Activated CD4-positive, alpha-beta T cell treated with anti-CD3 and anti-CD28 coated beads, Interleukin-2, amount 50 U/mL, for 1 hour (primary cell): Measurements from ENCODE around the gene ADGRG2.
"Not testable (repeated sequence)": the region's sequence is repeated elsewhere in the genome, so short reads cannot be mapped to it uniquely, and the experiment has no call there.

Experiments
- DNase-seq: peaks from one replicate; pipeline ENCODE4 v3.0.0-alpha.2; 2020

Gene ADGRG2

DNA sequence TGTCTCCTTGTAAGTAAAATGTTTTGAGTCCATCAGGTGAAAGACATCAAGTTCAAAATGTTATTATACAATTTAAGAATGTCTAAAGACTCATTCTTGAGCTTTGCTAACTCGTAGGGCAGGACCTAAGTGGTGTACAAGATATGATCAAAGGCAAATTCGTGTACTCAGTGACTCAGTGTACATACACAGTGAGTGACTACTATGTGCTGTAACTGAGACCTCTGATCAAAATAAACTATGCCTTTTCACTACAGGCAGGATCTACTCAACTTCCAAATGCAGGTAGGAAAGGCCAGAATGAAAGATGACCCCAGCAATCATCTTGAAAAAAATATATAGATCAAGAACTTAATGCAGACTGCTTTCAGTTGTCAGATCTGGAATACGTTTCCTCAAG is 49.9 kb downstream of the ADGRG2 start:
- no peak for DNase-seq

DNA sequence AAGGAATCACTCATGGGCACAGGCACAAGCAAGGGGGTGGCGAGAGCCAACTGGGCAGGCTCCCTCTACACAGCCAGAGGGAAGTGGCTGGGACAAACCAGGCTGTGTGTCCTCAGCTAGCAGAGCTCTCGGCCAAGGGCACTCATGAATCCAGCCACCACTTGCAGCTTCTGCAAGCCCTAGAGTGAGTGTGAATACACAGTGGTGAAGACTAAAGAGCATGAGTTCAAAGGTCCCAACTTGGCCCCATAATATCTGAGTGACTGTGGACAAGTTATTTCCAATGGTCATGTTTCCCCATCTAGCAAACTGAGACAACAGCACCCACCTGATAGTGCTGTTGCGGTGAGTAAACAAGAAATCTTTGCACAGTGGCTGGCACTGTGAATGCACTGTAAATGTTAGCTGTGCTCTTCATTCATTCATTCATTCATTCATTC is 51.7 kb downstream of the ADGRG2 start:
- no peak for DNase-seq

DNA sequence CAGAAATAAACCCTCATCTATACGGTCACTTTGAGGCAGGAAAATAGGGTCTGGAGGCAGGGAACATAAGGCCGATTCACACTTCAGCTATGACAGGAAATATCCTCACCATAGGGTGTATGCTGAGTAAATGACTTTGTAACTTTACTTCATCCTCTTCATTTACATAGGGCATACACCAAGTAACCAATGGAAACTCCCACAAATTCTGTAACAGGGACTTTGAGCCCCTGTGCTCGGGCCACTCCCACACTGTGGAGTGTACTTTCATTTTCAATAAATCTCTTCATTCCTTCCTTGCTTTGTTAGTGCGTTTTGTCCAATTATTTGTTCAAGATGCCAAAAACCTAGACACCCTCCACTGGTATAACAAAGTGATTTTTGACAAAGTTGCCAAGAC is 55.3 kb downstream of the ADGRG2 start:
- not testable (repeated sequence) for DNase-seq

DNA sequence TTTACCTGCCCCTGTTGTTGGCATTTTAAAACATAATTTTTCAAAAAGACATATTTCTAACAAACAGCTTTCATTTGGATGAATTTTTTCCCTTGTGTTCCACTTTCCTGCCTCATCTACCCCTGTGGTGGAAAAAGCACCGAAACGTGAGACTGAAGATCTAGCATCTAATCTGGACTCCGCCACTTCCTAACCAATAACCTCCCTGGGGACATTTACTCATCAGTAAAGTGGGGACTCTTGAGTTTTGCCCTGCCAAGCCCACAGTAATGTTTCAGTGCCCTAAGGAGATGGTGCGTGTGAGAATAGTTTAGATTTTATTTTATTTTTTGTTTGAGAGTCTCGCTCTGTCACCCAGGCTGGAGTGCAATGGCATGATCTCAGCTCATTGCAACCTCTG is 56.7 kb downstream of the ADGRG2 start:
- no peak for DNase-seq

DNA sequence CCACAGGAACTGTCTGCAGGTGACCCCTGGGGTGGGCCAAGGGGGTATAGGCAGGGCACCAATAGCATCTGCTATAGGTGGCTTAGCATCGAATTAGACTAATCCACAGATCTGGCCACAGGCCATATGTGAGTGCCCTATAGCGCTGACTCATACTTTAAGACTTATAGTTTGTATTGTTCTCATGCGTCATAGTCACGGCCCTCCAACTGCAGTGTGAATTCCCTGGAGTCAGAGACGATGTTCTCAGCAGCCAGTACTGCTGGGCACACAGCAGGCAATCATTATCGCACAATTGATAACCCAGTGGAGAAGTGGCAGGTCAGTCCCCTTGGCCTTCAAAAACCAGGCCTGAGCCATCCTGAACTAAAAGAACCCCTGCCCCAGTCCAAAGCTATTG is 58.1 kb downstream of the ADGRG2 start:
- DNase-seq: no peak

DNA sequence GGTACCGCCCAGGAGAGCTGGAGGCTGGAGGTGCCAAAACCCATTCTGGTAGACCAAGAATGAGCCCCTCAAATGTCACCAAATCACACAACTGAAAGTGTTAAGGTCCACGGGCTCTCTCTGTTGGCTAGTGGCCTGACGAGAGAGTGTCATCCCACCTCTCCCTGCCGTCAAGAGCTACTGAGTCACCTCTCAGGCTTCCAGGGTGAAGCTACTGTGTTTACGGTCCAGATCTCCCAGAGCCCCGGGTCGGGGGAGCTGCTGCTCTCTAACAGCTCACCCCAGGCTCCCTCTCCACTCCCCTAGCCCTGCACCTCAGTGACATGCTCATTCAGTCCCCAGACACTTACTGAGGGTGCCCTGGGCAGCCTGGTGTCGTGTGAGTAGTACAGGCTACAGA is 59.2 kb downstream of the ADGRG2 start:
- DNase-seq: no peak

DNA sequence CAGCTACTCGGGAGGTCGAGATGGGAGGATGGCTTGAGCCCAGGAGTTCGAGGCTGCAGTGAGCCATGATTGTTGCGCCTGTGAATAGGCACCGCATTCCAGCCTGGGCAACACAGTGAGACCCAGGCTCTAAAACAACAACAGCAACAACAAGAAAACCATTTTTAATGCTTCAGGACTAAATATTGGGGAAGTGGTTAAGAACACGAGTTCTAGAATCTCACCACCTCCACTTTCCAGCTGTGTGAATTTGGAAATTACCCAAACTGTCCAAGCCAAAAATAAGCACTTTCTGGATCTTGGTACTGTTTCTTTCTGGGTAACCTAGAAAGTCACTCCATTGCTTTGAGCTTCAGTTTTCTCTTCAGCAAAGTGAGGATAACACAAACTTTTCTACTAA is 63.2 kb downstream of the ADGRG2 start:
- DNase-seq: no peak

DNA sequence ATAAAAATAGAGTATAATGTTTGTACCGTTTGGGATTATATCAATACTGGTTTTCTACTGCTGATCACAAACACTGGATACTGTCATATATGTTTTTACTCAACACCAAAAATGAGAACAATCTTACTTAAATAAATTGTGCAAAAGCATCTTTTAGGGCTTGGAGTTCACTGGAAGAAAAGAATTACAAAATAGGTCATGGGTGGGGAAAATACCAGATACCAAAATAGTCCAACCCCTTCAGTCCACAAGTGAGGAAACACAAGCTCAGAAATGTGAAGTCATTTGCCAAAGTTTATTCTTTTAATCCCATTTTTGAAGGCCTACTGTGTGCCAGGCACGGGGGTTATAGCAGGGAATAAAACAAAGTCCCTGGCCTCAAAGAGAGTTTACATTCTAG is 64.4 kb downstream of the ADGRG2 start:
- no peak for DNase-seq

DNA sequence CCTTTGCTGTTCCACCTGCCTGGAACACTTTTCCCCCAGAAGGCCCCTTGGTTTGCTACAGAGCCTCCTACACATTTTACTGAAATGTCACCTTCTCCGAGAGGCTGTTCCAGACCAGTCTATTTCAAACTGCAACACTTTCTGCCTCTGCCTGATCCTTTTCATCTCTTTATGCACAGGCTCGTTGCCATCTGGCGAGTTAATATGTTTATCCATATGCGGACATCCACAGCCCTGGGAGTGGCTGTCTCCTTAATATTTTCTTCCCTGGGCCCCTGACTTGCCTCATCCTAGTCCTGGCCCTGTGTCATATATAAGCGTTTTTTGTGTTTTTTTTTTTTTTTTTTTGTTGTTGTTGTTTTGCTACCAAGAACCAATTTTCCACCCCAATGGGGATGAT is 73.2 kb downstream of the ADGRG2 start:
- no peak for DNase-seq

DNA sequence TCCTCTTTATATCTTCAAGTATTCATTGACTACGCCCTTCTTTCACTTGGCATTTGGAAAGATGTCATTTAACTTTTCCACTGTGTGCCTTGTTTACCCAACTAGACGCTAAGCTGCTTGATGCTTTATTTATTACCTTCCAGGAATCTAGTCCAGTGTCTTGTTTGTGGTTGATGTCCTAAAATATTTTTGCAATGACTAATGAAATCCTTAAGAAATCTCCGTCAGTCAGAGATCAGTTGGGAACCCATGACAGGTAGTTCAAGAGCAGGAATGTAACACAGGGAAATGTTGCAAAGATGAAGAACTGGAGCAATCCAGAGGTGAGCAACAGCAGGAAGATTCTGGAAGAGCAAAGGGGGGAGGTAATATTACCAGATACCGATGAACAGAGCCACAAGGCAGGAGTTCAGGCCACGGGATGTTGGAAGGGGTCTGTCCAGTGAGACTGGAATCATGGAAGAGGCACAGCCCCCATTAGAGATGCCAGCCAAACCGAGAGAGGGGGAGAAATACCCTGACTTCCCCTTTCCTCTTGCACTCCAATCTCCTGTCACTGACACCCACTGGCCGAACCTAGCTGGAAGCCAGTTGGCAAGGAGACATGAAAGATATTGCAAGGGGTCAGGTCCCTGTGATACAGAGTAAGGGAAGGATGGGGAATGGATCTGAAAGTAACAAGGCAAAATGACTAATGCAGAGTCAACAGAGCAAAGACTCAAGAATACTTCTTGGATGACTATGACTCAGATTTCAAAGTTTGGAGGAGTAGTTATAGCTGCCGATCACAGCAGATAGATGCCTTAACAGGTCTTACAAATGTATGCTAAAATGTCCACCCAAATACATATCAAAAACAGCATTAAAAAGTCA is 75.7 kb downstream of the ADGRG2 start:
- no peak for DNase-seq

DNA sequence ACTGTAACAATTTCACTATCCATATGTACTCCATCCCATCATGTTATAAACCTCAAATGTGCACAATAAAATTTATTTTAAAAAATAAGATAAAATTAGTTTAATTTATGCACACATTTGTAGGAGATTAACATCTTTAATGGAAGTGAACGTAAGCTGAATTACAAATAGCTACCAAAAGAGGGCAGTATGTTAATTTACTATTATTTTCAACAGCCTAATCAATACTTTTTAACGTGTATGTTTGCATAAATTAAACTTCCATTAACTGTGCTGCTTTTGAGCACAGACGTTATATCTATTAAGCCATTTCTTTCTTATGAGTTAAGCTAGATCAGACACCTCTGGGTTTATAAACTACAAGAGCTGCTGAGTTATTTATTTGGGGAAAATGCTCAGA is 81.9 kb downstream of the ADGRG2 start:
- DNase-seq: no peak

DNA sequence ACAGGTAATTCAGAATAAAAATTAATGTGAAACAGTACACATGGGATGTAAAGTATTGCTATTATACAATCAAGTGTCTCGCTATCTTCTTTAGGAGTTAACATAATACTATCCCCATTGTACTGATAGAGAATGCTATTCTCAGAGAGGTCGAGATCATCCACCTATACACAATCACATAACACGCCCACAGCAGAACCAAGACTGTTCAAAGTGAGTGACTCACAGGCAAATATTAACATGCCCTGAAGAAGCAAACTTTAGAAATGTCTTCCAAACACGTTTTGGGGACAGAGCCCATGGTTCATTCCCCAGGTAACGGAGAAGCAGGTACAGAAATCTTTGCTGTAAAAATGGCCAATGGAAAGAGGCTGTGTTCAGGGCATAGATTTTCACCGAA is 88.2 kb downstream of the ADGRG2 start:
- no peak for DNase-seq

DNA sequence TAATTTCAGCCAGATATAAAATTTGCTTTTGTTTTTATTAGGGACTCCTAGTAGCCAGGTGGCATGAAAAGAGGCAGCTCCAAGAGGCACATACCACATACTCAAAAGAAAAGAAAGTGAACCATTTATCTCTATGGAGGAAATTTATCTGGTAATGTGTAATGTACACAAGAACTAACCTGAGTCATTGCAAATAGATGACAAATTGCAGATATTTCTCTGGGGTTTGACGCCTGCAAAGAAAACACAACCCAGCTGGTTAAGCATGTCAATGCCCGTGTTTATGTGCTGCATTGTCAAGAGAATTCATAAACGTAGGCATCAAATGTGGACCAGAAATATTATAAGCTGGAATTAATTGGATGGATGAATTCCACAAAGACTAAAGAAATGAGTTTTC is 91.5 kb downstream of the ADGRG2 start:
- no peak for DNase-seq

DNA sequence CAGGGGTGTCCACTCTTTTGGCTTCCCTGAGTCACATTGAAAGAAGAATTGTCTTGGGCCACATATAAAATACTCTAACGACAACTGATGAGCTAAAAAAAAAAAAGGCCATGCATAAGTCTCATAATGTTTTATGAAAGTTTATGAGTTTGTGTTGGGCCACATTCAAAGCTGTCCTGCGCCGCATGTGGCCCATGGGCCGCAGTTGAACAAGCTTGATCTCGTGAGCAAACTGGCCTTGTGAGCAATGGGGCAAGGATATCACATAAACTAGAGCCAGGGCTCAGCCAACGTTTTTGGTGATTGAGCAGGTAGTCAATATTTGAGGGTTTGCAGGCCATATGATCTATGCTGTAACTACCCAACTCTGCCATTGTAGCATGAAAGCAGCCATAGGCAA is 93.7 kb downstream of the ADGRG2 start:
- no peak for DNase-seq

DNA sequence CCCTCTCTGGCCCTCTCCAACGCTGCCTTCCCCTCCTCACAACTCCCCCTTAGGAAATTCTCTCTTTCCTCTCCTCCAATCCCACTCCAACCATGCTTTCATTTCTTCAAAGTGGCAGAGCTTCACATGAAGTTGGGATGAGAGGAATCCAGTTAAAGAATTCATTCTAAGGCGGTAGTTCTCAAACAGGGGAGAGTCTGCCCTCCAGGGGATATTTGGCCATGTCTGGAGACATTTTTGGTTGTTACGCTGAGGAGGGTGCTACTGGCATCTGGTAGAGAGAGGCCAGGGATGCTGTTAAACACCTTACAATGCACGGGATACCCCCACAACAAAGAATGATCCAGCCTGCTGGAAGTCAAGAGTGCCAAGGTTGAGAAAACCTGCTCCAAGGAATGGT is 97.9 kb downstream of the ADGRG2 start:
- no peak for DNase-seq

DNA sequence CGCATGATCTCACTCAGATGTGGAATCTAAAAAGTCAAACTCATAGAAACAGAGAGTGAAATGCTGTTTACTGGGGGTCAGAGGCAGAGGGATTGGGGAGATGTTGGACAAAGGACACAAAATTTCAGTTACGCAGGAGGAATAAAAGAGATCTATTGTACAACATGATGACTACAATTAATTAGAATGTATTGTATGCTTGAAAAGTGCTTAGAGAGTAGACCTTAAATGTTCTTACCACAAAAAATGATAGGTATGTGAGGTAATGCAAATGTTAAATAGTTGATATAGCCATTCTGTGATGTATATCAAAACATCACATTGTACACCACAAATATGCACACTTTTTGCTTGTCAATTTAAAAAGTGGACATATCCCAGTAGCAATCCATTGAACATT is 102.3 kb downstream of the ADGRG2 start:
- no peak for DNase-seq

DNA sequence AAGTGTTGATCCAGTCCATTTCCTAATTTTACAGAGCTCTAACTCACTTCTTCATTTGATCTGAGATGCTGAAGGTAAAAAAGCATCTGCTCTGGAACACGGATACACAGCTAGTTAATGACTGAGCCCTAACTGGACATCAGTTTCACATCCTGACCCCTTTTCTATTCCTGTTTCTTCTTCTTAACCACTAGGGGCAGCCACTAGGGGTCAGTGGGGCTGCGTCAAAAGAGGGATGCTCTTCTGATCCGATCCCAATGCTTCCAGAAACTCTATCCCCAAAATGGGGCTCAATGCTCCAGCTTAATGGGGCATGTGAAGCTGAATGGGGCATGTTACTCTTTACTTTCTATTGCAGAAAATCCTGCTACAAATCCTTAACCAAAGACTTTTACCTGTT is 105.0 kb downstream of the ADGRG2 start:
- no peak for DNase-seq

DNA sequence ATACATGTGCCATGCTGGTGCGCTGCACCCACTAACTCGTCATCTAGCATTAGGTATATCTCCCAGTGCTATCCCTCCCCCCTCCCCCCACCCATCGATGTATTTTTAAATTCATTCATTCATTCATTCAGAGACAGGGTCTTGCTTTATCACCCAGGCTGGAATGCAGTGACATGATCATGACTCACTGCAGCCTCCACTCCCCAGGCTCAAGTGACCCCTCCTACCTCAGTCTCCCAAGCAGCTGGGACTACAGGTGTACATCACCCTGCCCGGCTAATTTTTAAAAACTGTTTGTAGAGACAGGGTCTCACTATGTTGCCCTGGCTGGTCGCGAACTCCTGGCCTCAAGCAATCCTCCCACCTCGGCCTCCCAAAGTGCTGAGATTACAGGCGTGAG is 105.7 kb downstream of the ADGRG2 start:
- not testable (repeated sequence) for DNase-seq

DNA sequence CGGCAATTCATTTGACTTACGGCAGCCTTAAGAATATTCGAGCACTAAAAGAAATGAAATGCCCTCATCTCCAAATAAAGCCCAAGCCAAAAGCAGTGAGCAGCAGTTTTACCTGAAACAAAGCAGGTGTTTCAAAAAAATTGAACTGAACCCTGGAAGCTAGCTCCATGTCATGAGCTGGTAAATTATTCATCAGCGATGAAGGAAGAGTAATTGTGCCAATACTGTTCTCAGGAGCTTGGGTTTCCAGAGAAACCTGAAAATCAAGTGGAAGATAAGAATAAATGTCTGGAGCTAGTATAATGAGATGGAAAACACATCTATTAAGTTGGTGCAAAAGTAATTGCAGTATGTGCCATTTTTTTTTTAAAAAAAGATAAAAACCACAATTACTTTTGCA is 114.4 kb downstream of the ADGRG2 start:
- DNase-seq: no peak

DNA sequence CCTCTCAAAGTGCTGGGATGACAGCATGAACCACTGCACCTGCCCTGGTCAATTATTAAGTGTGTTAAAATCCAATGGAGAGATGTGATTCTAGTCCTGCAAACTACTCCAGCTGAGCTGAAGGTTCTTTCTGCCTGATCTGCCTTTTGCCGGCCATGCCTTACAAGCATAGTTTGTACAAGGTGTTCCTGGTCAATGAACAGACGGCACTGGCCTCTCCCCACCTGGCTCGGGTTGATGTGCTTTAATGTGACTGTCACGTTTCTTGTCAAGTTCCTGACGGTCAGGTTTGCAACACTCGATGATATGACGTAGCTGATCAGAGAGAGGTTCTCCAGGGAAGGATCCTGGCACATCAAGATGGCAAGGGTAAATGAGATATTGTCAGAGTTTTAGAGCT is 115.3 kb downstream of the ADGRG2 start:
- DNase-seq: no peak

DNA sequence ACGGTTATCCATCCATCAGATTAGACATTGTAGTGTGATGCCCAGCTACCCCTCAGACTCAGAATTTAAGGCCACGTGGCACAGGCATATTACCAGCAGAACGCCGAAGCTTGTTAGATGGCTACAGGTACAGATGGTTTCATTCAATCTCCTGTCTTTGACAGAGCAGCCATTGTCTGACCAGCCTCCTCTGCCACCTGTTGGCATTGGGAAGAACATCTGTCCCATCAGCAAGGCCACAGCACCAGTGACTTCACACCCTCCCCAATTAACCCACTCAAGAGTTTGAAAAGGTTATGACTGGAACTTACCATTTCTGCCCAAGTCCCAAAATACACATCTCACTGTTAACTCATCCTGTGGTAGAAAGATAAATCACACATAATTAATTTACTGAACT is 116.4 kb downstream of the ADGRG2 start:
- DNase-seq: no peak

DNA sequence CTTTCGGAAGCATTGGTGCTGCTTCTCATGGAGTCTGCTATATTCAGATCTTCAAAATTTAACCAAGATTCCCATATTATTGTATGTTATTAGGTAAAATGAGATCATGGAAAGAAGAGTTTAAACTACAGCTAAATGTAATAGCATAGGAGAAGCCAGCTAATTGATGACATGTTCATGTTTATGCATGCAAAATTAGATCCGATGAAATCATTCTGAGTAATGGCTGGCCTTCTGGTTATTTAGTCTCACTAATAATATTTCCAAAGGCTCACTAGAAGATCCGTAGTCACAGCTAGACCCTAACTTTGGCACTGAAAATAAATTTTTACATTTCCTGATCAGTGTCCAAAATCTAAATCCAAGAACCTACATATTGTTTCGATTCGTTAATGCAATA is 118.5 kb downstream of the ADGRG2 start:
- no peak for DNase-seq

DNA sequence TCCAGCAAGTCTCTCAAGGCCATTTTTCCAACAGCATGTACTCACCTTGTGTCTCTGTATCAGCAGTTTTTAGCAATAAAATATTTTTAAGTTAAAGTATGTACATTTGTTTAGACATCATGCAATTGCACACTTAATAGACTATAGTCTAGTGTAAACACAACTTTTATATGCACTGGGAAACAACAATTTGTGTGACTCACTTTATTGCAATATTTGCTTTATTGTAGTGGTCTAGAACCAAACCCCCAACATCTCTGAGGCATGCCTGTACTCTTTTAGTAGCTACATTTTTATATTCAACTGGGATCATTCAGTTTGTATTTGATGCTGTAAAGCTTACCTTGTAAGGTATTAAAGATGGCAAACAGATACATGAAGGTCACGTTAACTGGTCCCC is 123.6 kb downstream of the ADGRG2 start:
- DNase-seq: no peak

DNA sequence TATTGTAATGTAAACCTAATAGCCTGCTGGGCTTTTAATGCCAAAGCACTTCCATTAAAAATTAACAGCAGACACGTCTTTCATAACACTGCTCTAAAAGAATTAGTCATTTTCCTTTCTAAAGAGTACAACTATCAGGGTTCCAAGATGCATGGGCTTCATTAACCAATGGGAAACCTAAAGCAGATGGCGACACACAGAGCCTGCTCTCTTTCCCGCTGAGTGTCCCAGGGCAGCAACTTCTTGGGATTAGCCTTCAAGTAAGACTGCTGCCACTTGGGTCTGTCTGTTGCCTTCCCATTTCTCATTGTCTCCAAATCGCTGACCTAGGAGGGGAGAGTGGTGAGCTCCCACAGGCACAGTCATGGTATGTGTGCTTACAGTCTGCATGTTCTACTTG is 124.4 kb downstream of the ADGRG2 start:
- DNase-seq: no peak

DNA sequence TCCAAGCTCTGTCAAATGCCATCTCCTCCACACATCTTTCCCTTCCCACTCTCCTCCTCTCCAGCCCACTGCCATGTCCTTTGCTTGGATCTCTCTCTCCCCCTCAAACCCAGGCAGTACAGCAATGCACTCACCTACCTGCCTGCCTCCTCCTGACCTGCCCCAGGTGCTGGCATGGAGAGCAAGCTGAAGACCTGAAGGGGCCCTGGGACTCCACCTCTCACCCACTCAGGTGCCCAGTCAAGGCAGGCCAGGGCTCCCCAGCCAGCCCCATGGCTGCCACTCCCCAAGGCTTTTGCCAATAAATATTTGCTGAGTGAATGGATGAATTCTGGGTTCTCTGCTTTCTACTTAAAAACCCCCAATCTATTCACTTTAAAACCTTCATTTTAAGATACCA is 125.7 kb downstream of the ADGRG2 start:
- DNase-seq: no peak
